Nephron progenitor cell (in vitro differentiated cells): ENCODE measurements around the gene ISOC2.

Source experiments
- DNase-seq: peaks from one replicate; pipeline ENCODE4 v3.0.0; 2021
- H3K27ac Mint-ChIP-seq: 2 replicates; pipeline ENCODE4 v1.8.0; 2021; ENCODE audit warnings: mild to moderate bottlenecking, moderate library complexity, mixed read lengths
- H3K27me3 Mint-ChIP-seq: 2 replicates; pipeline ENCODE4 v1.8.0; 2021; ENCODE audit warnings: mild to moderate bottlenecking, low read depth, mixed read lengths; ENCODE audit not compliant: poor library complexity
- H3K36me3 Mint-ChIP-seq: 2 replicates; pipeline ENCODE4 v1.8.0; 2021; ENCODE audit warnings: low read depth, mixed read lengths
- H3K4me1 Mint-ChIP-seq: 2 replicates; pipeline ENCODE4 v1.8.0; 2021; ENCODE audit warnings: mixed read lengths
- H3K4me3 Mint-ChIP-seq: 2 replicates; pipeline ENCODE4 v1.8.0; 2021; ENCODE audit warnings: mild to moderate bottlenecking, moderate library complexity, mixed read lengths
- H3K9me3 Mint-ChIP-seq: 2 replicates; pipeline ENCODE4 v1.8.0; 2021; ENCODE audit warnings: mild to moderate bottlenecking, moderate library complexity, mixed read lengths
- CTCF ChIP-seq: fragments of 200-600 bp; sonication (generic); IDR thresholded peaks from 2 replicates; pipeline ENCODE4 v1.5.0; 2021; ENCODE audit warnings: antibody characterized with exemption

ISOC2 gene

GRCh38 chr19:55486971-55487923 lies 25.8 kb upstream of the ISOC2 start:
- peaks cover 7% of the 10 kb centered on the region for H3K27me3 Mint-ChIP-seq

GRCh38 chr19:55486043-55486970 lies 24.9 kb upstream of the ISOC2 start:
- DNase-seq = no peak
- H3K9me3 Mint-ChIP-seq = no peaks in the 10 kb centered on the region
- peak overlapping the region; percentile 91 for H3K4me3 Mint-ChIP-seq
- H3K27ac Mint-ChIP-seq = peak overlapping the region; percentile 98
- no peak for TF ChIP-seq CTCF
- peaks cover 3% of the 10 kb centered on the region for H3K27me3 Mint-ChIP-seq
- no peaks in the 10 kb centered on the region for H3K36me3 Mint-ChIP-seq
- peaks cover 28% of the 10 kb centered on the region for H3K4me1 Mint-ChIP-seq

More at GRCh38 chr19:55486971-55487923, 25.8 kb upstream of the ISOC2 start:
- Mint-ChIP-seq H3K9me3 (no peaks in the 10 kb centered on the region), H3K4me3 (peak overlapping the region; percentile 70), H3K27ac (peak overlapping the region; percentile 98), H3K36me3 (no peaks in the 10 kb centered on the region), H3K4me1 (peaks cover 37% of the 10 kb centered on the region)
- no peak for TF ChIP-seq CTCF
- DNase-seq = peak; percentile 68

- TF ChIP-seq CTCF = no peak
- Mint-ChIP-seq H3K9me3 (no peaks in the 10 kb centered on the region), H3K4me3 (peak overlapping the region; percentile 91), H3K27me3 (peaks cover 3% of the 10 kb centered on the region), H3K27ac (no peak overlapping the region), H3K4me1 (peaks cover 31% of the 10 kb centered on the region), H3K36me3 (no peaks in the 10 kb centered on the region)
- no peak for DNase-seq
These were observed 24.1 kb upstream of the ISOC2 start for GRCh38 chr19:55485439-55486011.

GRCh38 chr19:55484593-55485438 lies 23.4 kb upstream of the ISOC2 start, which contains the start of gene NAT14:
Gene NAT14, plus strand, starts transcription at chr19:55485188. Its CDS starts 521 bp downstream, at chr19:55485709.
- peak; percentile 94 for DNase-seq
- H3K9me3 Mint-ChIP-seq = no peaks in the 10 kb centered on the region
- H3K27ac Mint-ChIP-seq = peak within 1 kb of the TSS; percentile 6
- H3K27me3 Mint-ChIP-seq = peaks cover 3% of the 10 kb centered on the region
- TF ChIP-seq CTCF = no peak
- peak within 1 kb of the TSS; percentile 91 for H3K4me3 Mint-ChIP-seq
- H3K36me3 Mint-ChIP-seq = peaks cover 2% of the 10 kb centered on the region
- peaks cover 37% of the 10 kb centered on the region for H3K4me1 Mint-ChIP-seq
